Measurements from ENCODE around the gene BTF3L4. TPM values are rescaled to one million over a fixed set of nuclear protein-coding genes. Genes with fewer than 3 reads are reported as not detected.

Gene BTF3L4
- total RNA-seq, 3 donors from 2014 or later, result 47.5 to 66.2 (median 59.0) TPM

DNA sequence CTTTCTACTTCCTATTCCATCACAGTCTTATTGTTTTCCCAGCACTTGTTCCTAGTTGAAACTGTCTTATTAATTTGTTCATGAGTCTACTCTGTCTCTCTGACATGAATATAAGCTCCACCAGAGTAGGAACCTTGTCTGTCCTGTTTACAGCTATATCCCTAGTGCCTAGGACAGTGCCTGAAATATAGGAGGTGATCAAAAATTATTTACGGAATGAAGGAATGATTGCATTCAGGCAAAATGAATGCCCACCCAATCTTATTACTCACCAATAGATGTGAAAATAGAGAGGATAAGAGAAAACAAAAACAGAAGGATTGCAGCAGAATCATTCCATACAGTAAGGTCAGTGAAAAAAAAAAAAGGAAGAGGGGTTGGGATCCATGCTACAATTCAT is 2.2 kb upstream of the BTF3L4 start:
- Histone ChIP-seq H3K9me3 (no peaks in the 10 kb centered on the region), H3K27ac (no peak overlapping the region), H3K4me3 (peak overlapping the region in 1 of 3 donors; percentile 87), H3K4me1 (peaks cover 4 to 17% of the 10 kb centered on the region in 2 donors), H3K27me3 (no peaks in the 10 kb centered on the region), H3K36me3 (no peaks in the 10 kb centered on the region)
- intact Hi-C loops (cut with DNase I; ENCODE audit: low total_unique reads), result no loop called here
- no peak for DNase-seq (ENCODE audit: low spot score in 2 of 2)
- TF ChIP-seq POLR2A (IDR thresholded peaks at IDR 0.05) (no peak), POLR2AphosphoS5 (IDR thresholded peaks at IDR 0.05) (no peak)
- TF ChIP-seq, protein P1, sequence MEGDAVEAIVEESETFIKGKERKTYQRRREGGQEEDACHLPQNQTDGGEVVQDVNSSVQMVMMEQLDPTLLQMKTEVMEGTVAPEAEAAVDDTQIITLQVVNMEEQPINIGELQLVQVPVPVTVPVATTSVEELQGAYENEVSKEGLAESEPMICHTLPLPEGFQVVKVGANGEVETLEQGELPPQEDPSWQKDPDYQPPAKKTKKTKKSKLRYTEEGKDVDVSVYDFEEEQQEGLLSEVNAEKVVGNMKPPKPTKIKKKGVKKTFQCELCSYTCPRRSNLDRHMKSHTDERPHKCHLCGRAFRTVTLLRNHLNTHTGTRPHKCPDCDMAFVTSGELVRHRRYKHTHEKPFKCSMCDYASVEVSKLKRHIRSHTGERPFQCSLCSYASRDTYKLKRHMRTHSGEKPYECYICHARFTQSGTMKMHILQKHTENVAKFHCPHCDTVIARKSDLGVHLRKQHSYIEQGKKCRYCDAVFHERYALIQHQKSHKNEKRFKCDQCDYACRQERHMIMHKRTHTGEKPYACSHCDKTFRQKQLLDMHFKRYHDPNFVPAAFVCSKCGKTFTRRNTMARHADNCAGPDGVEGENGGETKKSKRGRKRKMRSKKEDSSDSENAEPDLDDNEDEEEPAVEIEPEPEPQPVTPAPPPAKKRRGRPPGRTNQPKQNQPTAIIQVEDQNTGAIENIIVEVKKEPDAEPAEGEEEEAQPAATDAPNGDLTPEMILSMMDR (IDR thresholded peaks at IDR 0.05), result no peak

DNA sequence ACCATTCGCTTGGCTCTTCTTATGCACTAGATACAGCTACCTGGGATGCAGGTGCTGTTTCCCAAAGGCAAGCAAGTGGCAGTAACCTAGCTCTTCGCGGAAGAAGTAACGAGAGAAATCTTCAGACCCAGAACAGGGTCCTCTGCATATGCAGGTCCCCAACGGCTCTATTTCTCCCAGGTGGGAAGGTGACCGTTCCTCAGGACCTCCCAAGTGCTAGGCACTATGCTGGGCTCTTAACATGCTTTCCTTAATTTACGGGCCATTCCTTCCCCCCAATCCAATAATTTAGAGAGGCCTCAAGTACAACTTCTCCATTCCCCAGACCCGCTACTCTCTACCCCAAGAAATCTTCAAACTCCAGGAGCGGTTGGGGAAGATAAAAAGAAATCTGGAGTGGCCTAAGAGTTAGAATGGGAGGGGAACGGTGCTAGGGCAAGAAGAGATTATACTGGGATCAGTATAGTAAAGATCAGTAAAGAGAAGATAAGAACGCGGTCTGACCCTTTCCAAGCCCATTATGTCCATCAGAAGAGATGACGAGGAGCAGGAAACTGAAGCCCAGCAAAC is 1.5 kb upstream of the BTF3L4 start:
- Histone ChIP-seq H3K27ac (peak overlapping the region; percentile 90 to 95), H3K27me3 (no peaks in the 10 kb centered on the region), H3K4me3 (peak overlapping the region; percentile 87 to 96 (median 89)), H3K36me3 (no peaks in the 10 kb centered on the region), H3K9me3 (no peaks in the 10 kb centered on the region), H3K4me1 (peaks cover 4 to 17% of the 10 kb centered on the region in 2 donors)
- TF ChIP-seq POLR2A (IDR thresholded peaks at IDR 0.05) (no peak), POLR2AphosphoS5 (IDR thresholded peaks at IDR 0.05) (no peak)
- TF ChIP-seq, protein P1 (IDR thresholded peaks at IDR 0.05), result no peak
- intact Hi-C loops (cut with DNase I; ENCODE audit: low total_unique reads), result no loop called here
- no peak for DNase-seq (ENCODE audit: low spot score in 2 of 2)

DNA sequence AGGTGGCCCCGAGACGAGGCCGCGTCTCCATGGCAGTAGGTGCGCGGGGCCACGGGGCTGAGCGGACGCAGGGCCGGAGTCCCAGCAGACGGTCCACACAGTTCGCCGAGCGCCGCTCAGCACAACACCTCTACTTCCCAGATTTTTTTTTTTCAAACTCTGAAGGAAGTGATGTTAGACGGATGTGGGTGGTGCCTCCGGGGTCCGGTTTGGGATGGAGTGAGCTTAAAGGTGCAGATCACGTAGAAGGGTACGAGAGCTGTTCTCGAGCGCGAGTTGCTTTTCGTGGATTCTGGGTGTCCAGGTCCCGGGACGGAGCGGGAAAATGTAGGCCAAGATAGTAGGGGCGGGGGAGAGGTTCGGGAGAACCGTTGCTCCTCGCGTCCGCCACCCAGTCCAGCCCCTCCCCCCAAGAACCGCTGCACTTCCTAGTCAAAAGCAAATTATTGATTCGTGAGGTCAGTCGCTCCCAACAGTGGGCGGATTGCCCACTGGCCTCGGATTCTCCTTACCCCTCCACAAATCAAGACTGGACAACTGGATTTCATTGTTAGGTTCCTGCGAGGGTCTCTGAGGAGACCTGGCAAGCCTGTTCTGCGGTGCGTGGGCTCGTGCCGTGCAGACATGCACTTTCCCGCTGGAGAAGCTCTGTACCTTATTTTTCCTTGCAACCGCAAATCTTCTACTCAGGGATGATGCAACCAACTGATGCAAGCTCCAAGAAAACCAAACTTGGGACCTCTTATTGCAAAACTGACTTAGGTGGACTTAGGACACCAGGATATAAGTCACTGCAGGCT is 829 bp upstream of the BTF3L4 start, which contains the start of gene TXNDC12:
TSS of gene TXNDC12 (minus strand) at position 126 of the 800 bp plus-strand sequence. CDS start at position 31, 95 bp downstream.
- no peaks in the 10 kb centered on the region for H3K36me3 ChIP-seq
- TF ChIP-seq POLR2A (IDR thresholded peaks at IDR 0.05) (peak; percentile 65), POLR2AphosphoS5 (IDR thresholded peaks at IDR 0.05) (peak; percentile 27 to 75 (median 63))
- TF ChIP-seq, protein P1 (IDR thresholded peaks at IDR 0.05), result no peak
- H3K4me3 ChIP-seq, result peak within 1 kb of the TSS; percentile 87 to 96 (median 89)
- peaks cover 4 to 17% of the 10 kb centered on the region in 2 donors for H3K4me1 ChIP-seq
- peak; percentile 83 for DNase-seq (ENCODE audit: low spot score in 2 of 2)
- no peaks in the 10 kb centered on the region for H3K27me3 ChIP-seq
- no peaks in the 10 kb centered on the region for H3K9me3 ChIP-seq
- intact Hi-C loops (cut with DNase I; ENCODE audit: low total_unique reads), result no loop called here
- H3K27ac ChIP-seq, result peak within 1 kb of the TSS; percentile 90 to 95

DNA sequence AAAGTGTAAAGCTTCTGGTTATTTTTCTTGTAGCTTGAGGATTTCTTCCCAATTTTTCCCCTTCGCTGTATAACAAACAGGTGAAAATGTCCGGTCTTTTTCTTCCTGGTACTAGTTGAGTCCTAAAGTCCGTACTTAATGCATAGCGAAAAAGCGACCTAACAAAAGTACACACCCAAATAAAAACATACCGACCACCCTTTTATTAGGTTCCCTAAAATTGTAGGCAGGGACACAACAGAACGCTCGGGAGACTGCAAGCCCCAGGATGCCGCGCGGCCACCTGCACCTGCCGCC is 281 bp upstream of the BTF3L4 start:
- peaks cover 4 to 17% of the 10 kb centered on the region in 2 donors for H3K4me1 ChIP-seq
- peak overlapping the region; percentile 90 to 95 for H3K27ac ChIP-seq
- DNase-seq (ENCODE audit: low spot score in 2 of 2), result no peak
- no peaks in the 10 kb centered on the region for H3K9me3 ChIP-seq
- no peaks in the 10 kb centered on the region for H3K27me3 ChIP-seq
- intact Hi-C loops (cut with DNase I; ENCODE audit: low total_unique reads), result no loop called here
- H3K36me3 ChIP-seq, result no peaks in the 10 kb centered on the region
- TF ChIP-seq, protein P1 (IDR thresholded peaks at IDR 0.05), result no peak
- TF ChIP-seq POLR2AphosphoS5 (IDR thresholded peaks at IDR 0.05) (no peak), POLR2A (IDR thresholded peaks at IDR 0.05) (no peak)
- H3K4me3 ChIP-seq, result peak overlapping the region; percentile 87 to 96 (median 89)

DNA sequence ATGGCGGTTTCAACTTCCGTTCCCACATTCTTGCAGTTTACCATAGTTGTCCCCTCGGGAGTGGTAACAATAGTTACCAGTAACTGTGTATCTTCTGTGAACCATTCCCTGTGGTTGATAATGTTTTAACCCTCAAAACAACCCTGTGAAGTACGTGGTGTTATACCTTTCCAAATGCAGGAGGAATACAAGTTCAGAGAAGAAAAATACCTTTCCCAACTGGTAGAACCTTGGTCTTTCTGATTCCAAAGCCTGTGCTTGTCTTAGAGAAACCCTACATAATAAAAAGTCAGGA is 789 bp downstream of the BTF3L4 start:
- H3K9me3 ChIP-seq, result no peaks in the 10 kb centered on the region
- peaks cover 4 to 17% of the 10 kb centered on the region in 2 donors for H3K4me1 ChIP-seq
- intact Hi-C loops (cut with DNase I; ENCODE audit: low total_unique reads), result no loop called here
- H3K27ac ChIP-seq, result peak overlapping the region; percentile 90 to 95
- no peak for TF ChIP-seq POLR2A (IDR thresholded peaks at IDR 0.05)
- TF ChIP-seq, protein P1 (IDR thresholded peaks at IDR 0.05), result no peak
- no peak for TF ChIP-seq POLR2AphosphoS5 (IDR thresholded peaks at IDR 0.05)
- no peak for DNase-seq (ENCODE audit: low spot score in 2 of 2)
- peak overlapping the region; percentile 87 to 96 (median 89) for H3K4me3 ChIP-seq
- H3K36me3 ChIP-seq, result no peaks in the 10 kb centered on the region
- no peaks in the 10 kb centered on the region for H3K27me3 ChIP-seq

Measured in breast epithelium (tissue), 4 donors.